HCT116 (cell line): ENCODE data around the gene GAS2L2.

Experiments used
- POLR2A ChIP-seq: IDR thresholded peaks from 2 replicates; pipeline ENCODE4 v1.7.0; 2011; ENCODE audit warnings: borderline replicate concordance; ENCODE audit not compliant: insufficient read depth, insufficient read length; ENCODE audit errors: extremely low read depth
- POLR2AphosphoS5 ChIP-seq: IDR thresholded peaks from 2 replicates; pipeline ENCODE4 v1.6.1; 2011; ENCODE audit warnings: mild to moderate bottlenecking, low read depth, low read length, moderate library complexity
- RAD21 ChIP-seq: IDR thresholded peaks from 2 replicates; pipeline ENCODE4 v1.6.1; 2012; ENCODE audit warnings: low read depth, mild to moderate bottlenecking
- SRF ChIP-seq: IDR thresholded peaks from 2 replicates; pipeline ENCODE4 v1.6.1; 2012; ENCODE audit warnings: low read depth
- TF ChIP-seq, protein P1 (sequence below), 3 experiments: fragments of 200-600 bp in 1 of 3; sonication (generic) in 1 of 3; IDR thresholded peaks in 2 of 3; conservative IDR thresholded peaks in 1 of 3; 2 replicates each; pipeline ENCODE4 v1.5.1; 2012 to 2017; ENCODE audit warnings: low read depth in 2 of 3, low read length in 2 of 3, antibody characterized with exemption in 1 of 3, borderline replicate concordance in 1 of 3, control low read depth in 1 of 3, mild to moderate bottlenecking in 1 of 3, mixed read lengths in 1 of 3, mixed run types in 1 of 3, moderate library complexity in 1 of 3; ENCODE audit not compliant: insufficient read depth in 1 of 3

DNA sequence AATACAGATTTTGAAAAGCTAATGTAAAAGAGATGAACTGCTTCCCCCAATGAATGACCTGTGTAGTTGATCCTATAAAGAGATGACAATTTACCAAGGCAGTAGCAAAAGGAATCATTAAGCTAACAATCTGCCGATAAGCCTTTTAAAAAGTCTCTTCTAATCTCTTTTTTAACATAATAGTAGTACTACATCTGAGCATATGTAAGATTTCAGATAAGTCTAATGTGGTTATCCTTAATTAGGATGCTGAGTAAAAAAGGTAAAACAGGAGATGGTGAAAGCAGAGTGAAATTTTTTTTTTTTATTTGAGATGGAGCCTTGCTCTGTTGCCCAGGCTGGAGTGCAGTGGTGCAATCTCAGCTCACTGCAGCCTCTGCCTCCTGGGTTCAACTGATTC is 47.8 kb downstream of the GAS2L2 start:
- TF ChIP-seq, protein P1, sequence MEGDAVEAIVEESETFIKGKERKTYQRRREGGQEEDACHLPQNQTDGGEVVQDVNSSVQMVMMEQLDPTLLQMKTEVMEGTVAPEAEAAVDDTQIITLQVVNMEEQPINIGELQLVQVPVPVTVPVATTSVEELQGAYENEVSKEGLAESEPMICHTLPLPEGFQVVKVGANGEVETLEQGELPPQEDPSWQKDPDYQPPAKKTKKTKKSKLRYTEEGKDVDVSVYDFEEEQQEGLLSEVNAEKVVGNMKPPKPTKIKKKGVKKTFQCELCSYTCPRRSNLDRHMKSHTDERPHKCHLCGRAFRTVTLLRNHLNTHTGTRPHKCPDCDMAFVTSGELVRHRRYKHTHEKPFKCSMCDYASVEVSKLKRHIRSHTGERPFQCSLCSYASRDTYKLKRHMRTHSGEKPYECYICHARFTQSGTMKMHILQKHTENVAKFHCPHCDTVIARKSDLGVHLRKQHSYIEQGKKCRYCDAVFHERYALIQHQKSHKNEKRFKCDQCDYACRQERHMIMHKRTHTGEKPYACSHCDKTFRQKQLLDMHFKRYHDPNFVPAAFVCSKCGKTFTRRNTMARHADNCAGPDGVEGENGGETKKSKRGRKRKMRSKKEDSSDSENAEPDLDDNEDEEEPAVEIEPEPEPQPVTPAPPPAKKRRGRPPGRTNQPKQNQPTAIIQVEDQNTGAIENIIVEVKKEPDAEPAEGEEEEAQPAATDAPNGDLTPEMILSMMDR (IDR thresholded peaks at IDR 0.05 in 2 of 3, conservative IDR thresholded peaks at IDR 0.05 in 1 of 3; ENCODE audit: borderline replicate concordance in 1 of 3, insufficient read depth in 1 of 3, low read depth in 2 of 3, low read length in 2 of 3) = no peak
- TF ChIP-seq POLR2AphosphoS5 (no peak), POLR2A (no peak), RAD21 (no peak), SRF (no peak)
